Right lobe of liver (tissue), 4 donors: Measurements from ENCODE around the gene IMPDH1.

Experiments used
- POLR2A ChIP-seq: fragments of 450-650 bp; IDR thresholded peaks from one replicate; pipeline ENCODE4 v1.6.1; 2017; ENCODE audit warnings: antibody characterized with exemption, mild to moderate bottlenecking
- TF ChIP-seq, protein P1 (sequence below), 4 donors: fragments of 200-600 bp in 3 of 4; fragments of 450-650 bp in 1 of 4; IDR thresholded peaks; one replicate each; pipeline versions ENCODE4 v1.5.1 to v1.8.0; 2016 to 2022; ENCODE audit warnings: antibody characterized with exemption in 4 of 4, mild to moderate bottlenecking in 2 of 4
- donor health status: DM: no; HTN: no; CAD: no.
- donor health status: DM: no; HTN: no; CAD: no.
- donor health status: DM: no; HTN: yes; CAD: no.

DNA sequence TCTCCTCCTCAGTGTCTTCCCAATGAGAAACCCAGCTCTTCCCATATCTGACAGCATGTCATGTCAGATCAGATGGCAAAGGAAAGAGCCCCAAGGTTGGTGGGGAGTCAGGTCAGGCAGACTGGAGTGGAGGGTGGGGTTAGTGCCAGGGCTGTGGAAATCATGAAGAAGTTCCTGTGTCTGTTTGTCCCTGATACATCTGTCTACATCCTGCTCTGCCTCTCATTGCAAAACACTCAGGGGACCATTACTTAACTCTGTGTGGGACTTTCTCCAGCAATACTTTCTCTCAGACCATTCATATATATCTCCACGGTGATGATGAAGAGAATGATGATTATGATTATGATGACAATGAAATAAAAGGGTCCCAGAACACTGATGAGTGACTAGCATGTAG, 51.5 kb downstream of the IMPDH1 start:
- no peak for TF ChIP-seq POLR2A
- TF ChIP-seq, protein P1, sequence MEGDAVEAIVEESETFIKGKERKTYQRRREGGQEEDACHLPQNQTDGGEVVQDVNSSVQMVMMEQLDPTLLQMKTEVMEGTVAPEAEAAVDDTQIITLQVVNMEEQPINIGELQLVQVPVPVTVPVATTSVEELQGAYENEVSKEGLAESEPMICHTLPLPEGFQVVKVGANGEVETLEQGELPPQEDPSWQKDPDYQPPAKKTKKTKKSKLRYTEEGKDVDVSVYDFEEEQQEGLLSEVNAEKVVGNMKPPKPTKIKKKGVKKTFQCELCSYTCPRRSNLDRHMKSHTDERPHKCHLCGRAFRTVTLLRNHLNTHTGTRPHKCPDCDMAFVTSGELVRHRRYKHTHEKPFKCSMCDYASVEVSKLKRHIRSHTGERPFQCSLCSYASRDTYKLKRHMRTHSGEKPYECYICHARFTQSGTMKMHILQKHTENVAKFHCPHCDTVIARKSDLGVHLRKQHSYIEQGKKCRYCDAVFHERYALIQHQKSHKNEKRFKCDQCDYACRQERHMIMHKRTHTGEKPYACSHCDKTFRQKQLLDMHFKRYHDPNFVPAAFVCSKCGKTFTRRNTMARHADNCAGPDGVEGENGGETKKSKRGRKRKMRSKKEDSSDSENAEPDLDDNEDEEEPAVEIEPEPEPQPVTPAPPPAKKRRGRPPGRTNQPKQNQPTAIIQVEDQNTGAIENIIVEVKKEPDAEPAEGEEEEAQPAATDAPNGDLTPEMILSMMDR (IDR thresholded peaks at IDR 0.05), result no peak
